GM21367 (cell line): Measurements from ENCODE around the gene GMDS.

ENCODE experiments used
- ATAC-seq: cut with Tn5 transposase; IDR thresholded peaks from one replicate; pipeline ENCODE4 v1.9.1; 2021; ENCODE audit not compliant: unreplicated experiment

Gene GMDS

GRCh38 chr6:1621070-1621701, 624.2 kb downstream of the GMDS start:
- ATAC-seq, result no peak

- ATAC-seq, result no peak
Measured at GRCh38 chr6:1620504-1621069, 624.8 kb downstream of the GMDS start.

- ATAC-seq, result no peak
Measured at GRCh38 chr6:1619673-1620503, 625.5 kb downstream of the GMDS start.

DNA sequence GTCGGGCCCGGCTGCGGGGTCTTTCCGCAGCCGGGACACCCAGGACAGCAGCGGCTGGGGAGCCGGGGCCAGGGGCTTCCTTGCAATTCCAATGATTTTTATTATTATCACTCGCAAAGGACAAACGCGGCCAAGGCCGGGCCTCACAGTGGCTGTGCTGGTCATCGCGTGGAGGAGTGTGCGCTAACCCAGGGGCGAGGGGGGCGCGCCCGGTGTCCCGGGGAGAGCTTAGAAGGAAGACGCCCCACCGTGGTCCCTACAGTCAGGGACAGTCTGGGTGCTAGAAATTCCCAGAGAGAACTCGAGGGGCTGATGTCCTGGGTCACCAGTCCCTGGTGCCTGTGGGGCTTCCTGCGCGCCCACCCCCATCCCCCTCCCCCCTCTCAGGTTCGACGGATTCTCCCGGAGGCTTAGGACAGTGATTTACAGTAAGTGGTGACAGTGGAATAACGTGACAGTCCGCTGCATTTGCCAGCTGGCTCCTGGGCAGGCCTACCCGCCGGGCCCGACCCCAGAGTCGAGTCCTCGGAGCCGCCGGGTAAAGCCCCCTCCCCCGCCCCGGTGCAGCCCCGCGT, 626.2 kb downstream of the GMDS start:
- ATAC-seq, result no peak

GRCh38 chr6:1618311-1619097, 626.9 kb downstream of the GMDS start:
- ATAC-seq, result no peak

DNA sequence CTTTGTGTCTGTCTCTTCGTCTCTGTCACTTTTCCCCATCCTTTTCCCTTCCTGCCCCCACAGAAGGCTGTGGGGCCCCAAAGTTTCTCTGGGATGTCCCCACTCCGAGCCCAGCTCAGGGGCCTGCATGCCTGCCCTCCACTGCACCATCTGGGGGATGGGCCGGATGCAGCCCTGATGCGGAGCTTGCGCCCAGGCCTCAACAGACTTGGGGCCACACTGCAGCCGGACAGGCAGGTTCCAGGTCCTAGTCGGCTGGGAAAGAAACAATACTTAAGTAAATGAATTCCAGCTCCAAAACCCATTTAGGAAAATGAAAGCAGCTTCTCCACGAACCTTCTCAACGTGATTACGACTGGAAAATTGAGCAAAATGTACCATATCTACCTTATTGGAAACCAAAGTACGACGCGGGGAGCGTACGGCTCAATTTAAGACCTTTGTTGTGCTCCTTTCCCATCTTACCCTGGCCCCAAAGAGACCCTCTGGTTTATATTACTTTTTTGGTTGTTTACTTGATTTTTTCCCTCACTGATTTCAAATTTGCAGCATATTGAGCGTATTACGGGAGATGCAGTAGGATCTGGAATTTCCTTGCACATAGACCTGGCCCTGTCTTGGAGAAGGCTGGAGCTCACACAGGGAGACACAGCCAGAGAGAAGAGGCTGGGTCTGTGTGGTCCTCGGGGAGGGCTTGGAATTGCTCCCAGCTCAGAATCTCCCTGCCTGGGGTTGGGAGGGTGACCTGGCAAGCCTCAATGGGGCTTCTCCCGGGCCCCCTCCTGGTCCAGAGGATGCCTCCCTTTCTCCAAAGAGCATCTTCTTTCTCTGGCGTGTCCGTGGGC, 627.7 kb downstream of the GMDS start:
- no peak for ATAC-seq

GRCh38 chr6:1616701-1617463, 628.5 kb downstream of the GMDS start:
- ATAC-seq, result no peak

DNA sequence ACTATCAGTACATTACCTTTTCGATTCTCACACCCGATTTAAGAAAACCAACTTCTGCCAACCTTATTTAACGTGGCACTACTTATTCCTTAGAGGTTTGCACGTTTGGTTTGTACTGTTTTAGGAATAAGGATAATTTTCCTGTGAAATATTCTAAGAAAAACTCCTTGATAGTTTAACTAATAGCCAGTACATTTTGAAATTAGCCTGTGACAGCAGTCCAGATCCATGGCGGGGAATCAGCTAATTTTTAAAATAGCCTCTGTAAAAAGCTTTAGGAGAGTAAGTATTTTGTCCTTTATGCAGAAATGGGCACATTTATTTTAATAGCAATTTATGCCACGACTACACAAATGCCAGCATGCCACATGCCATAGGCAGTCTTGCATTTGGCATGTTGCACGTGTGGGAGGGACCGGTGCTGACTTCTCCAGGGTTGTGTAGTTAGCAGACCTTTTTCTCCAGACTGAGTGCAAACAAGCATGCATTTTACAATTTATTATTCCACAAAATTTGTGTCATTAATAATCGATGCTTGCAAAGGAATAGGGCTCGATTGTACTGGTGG, 629.5 kb downstream of the GMDS start:
- ATAC-seq, result no peak

GRCh38 chr6:1615151-1615852, 630.1 kb downstream of the GMDS start:
- no peak for ATAC-seq

DNA sequence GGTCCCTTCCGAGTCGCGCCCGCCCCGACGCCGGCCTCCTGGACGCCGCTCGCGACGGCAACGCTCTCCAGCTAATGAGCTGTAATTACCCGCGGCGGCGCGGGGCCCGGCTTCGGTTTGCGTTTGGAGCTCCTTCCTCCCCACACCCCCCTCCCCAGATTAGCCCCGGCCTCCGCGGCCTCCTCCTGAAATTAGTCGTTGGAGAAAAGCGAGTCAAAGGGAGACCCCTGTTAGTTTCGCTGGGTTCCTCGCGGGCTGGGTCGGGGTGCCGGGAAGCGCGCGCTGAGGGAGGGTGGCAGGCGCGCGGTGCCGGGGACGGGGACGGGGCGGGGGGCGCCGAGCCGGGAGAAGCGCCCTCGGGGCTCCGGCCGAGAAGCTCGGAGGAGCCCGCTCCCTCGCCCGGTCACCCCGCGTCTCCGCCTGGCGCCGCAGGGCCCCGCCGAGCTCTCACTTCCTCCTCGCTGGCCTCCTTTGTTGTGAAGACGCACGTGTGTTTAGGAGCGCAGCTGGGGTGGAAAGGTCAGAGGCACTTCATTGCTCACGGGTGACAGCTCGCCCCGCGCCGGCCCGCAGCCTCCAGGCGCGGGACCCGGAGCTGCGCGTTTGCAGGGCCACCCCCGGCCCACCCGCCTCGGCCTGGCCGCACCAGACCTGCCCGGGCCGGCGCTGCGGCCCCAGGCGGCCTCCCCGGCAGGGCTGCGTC, 630.8 kb downstream of the GMDS start:
- no peak for ATAC-seq

- no peak for ATAC-seq
Measured at GRCh38 chr6:1613688-1614447, 631.5 kb downstream of the GMDS start.

DNA sequence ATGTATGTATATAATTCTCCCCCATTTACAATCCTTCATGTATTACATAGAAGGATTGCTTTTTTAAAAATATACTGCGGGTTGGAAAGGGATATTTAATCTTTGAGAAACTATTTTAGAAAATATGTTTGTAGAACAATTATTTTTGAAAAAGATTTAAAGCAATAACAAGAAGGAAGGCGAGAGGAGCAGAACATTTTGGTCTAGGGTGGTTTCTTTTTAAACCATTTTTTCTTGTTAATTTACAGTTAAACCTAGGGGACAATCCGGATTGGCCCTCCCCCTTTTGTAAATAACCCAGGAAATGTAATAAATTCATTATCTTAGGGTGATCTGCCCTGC, 632.1 kb downstream of the GMDS start:
- ATAC-seq, result no peak

DNA sequence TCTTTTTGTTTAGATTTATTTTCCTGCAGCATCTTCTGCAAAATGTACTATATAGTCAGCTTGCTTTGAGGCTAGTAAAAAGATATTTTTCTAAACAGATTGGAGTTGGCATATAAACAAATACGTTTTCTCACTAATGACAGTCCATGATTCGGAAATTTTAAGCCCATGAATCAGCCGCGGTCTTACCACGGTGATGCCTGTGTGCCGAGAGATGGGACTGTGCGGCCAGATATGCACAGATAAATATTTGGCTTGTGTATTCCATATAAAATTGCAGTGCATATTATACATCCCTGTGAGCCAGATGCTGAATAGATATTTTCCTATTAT, 632.5 kb downstream of the GMDS start:
- no peak for ATAC-seq

DNA sequence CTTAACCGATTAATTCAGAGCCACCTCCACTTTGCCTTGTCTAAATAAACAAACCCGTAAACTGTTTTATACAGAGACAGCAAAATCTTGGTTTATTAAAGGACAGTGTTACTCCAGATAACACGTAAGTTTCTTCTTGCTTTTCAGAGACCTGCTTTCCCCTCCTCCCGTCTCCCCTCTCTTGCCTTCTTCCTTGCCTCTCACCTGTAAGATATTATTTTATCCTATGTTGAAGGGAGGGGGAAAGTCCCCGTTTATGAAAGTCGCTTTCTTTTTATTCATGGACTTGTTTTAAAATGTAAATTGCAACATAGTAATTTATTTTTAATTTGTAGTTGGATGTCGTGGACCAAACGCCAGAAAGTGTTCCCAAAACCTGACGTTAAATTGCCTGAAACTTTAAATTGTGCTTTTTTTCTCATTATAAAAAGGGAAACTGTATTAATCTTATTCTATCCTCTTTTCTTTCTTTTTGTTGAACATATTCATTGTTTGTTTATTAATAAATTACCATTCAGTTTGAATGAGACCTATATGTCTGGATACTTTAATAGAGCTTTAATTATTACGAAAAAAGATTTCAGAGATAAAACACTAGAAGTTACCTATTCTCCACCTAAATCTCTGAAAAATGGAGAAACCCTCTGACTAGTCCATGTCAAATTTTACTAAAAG, 633.0 kb downstream of the GMDS start:
- no peak for ATAC-seq

DNA sequence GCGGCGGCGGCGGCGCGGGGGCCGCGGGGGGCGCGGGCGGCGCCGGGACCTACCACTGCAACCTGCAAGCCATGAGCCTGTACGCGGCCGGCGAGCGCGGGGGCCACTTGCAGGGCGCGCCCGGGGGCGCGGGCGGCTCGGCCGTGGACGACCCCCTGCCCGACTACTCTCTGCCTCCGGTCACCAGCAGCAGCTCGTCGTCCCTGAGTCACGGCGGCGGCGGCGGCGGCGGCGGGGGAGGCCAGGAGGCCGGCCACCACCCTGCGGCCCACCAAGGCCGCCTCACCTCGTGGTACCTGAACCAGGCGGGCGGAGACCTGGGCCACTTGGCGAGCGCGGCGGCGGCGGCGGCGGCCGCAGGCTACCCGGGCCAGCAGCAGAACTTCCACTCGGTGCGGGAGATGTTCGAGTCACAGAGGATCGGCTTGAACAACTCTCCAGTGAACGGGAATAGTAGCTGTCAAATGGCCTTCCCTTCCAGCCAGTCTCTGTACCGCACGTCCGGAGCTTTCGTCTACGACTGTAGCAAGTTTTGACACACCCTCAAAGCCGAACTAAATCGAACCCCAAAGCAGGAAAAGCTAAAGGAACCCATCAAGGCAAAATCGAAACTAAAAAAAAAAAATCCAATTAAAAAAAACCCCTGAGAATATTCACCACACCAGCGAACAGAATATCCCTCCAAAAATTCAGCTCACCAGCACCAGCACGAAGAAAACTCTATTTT, 633.7 kb downstream of the GMDS start:
- no peak for ATAC-seq

GRCh38 chr6:1611322-1611571, 634.2 kb downstream of the GMDS start:
- no peak for ATAC-seq
